HEK293 (cell line): ENCODE data around the gene MPG.

ENCODE experiments used
- CTCF ChIA-PET: fragments of 350-600 bp; formaldehyde crosslinking; extraction: SDS; loops from one replicate; lab custom pipeline; 2021; ENCODE audit warnings: antibody characterized with exemption; lab: Yijun Ruan, JAX
- POLR2A ChIA-PET: fragments of 300-600 bp; formaldehyde crosslinking; extraction: SDS; loops from one replicate; lab custom pipeline; 2020; ENCODE audit warnings: antibody characterized with exemption, inconsistent platforms; lab: Yijun Ruan, JAX
- H3K27ac ChIP-seq: fragments of 200-500 bp; sonication (Bioruptor generic); 2 replicates; pipeline ENCODE4 v1.5.1; 2014; ENCODE audit warnings: low read depth, low read length, control low read depth, inconsistent platforms; ENCODE audit errors: extremely low read depth
- H3K36me3 ChIP-seq, 2 experiments: fragments of 200-500 bp in 1 of 2; sonication (Bioruptor generic) in 1 of 2; 1 replicate in 1 of 2; 2 replicates in 1 of 2; pipeline ENCODE4 v1.5.1; 2014 to 2017; ENCODE audit warnings: inconsistent platforms in 2 of 2, low read length in 2 of 2; ENCODE audit not compliant: control insufficient read depth in 2 of 2, insufficient read depth in 1 of 2
- H3K4me1 ChIP-seq: fragments of 200-500 bp; sonication (Bioruptor generic); 2 replicates; pipeline ENCODE4 v1.5.1; 2014; ENCODE audit warnings: mild to moderate bottlenecking, low read length, inconsistent platforms; ENCODE audit not compliant: control insufficient read depth, insufficient read depth
- H3K4me3 ChIP-seq: 2 replicates; pipeline ENCODE4 v1.5.1; 2011; ENCODE audit warnings: low read depth, mild to moderate bottlenecking, control low read depth, low read length, moderate library complexity
- H3K9me3 ChIP-seq: fragments of 200-500 bp; sonication (Bioruptor generic); 2 replicates; pipeline ENCODE4 v1.5.1; 2014; ENCODE audit warnings: low read depth, low read length, inconsistent platforms; ENCODE audit not compliant: control insufficient read depth, insufficient read depth
- GLI2 ChIP-seq: fragments of 450-650 bp; formaldehyde crosslinking; IDR thresholded peaks from 2 replicates; pipeline ENCODE4; 2017; ENCODE audit warnings: missing biosample characterization, missing genetic modification characterization, low read depth, borderline replicate concordance
- GLI4 ChIP-seq: fragments of 450-650 bp; formaldehyde crosslinking; IDR thresholded peaks from 2 replicates; pipeline ENCODE4 v1.5.1; 2016; ENCODE audit warnings: missing biosample characterization, missing genetic modification characterization
- GLIS1 ChIP-seq: fragments of 450-650 bp; formaldehyde crosslinking; IDR thresholded peaks from 2 replicates; pipeline ENCODE4 v1.5.1; 2016; ENCODE audit warnings: missing biosample characterization, missing genetic modification characterization
- GLIS2 ChIP-seq: fragments of 450-650 bp; formaldehyde crosslinking; IDR thresholded peaks from 2 replicates; pipeline ENCODE4 v1.5.1; 2016; ENCODE audit warnings: missing biosample characterization, missing genetic modification characterization
- ZFP3 ChIP-seq: fragments of 450-650 bp; formaldehyde crosslinking; IDR thresholded peaks from 2 replicates; pipeline ENCODE4 v1.5.1; 2016; ENCODE audit warnings: low read depth, missing biosample characterization, missing genetic modification characterization
- ZNF133 ChIP-seq: fragments of 450-650 bp; formaldehyde crosslinking; IDR thresholded peaks from 2 replicates; pipeline ENCODE4 v1.5.1; 2016; ENCODE audit warnings: missing biosample characterization, missing genetic modification characterization
- ZNF146 ChIP-seq: fragments of 450-650 bp; formaldehyde crosslinking; IDR thresholded peaks from 2 replicates; pipeline ENCODE4 v1.5.1; 2016; ENCODE audit warnings: missing biosample characterization, missing genetic modification characterization
- ZNF2 ChIP-seq: fragments of 450-650 bp; formaldehyde crosslinking; IDR thresholded peaks from 2 replicates; pipeline ENCODE4 v1.5.1; 2016; ENCODE audit warnings: missing biosample characterization, missing genetic modification characterization
- ZNF266 ChIP-seq: fragments of 450-650 bp; formaldehyde crosslinking; IDR thresholded peaks from 2 replicates; pipeline ENCODE4 v1.5.1; 2016; ENCODE audit warnings: missing biosample characterization, missing genetic modification characterization, low read depth
- ZNF48 ChIP-seq: fragments of 450-650 bp; formaldehyde crosslinking; IDR thresholded peaks from 2 replicates; pipeline ENCODE4 v1.5.1; 2016; ENCODE audit warnings: missing biosample characterization, missing genetic modification characterization
- ZNF529 ChIP-seq: fragments of 450-650 bp; formaldehyde crosslinking; IDR thresholded peaks from 2 replicates; pipeline ENCODE4 v1.5.1; 2017; ENCODE audit warnings: missing genetic modification characterization, missing biosample characterization; ENCODE audit not compliant: insufficient replicate concordance
- ZNF544 ChIP-seq: fragments of 450-650 bp; formaldehyde crosslinking; IDR thresholded peaks from 2 replicates; pipeline ENCODE4 v1.5.0; 2017; ENCODE audit warnings: missing biosample characterization, missing genetic modification characterization
- ZNF558 ChIP-seq: fragments of 450-650 bp; formaldehyde crosslinking; IDR thresholded peaks from 2 replicates; pipeline ENCODE4 v1.5.1; 2016; ENCODE audit warnings: missing biosample characterization, missing genetic modification characterization
- ZNF585B ChIP-seq: fragments of 450-650 bp; formaldehyde crosslinking; IDR thresholded peaks from 2 replicates; pipeline ENCODE4 v1.5.1; 2016; ENCODE audit warnings: missing biosample characterization, missing genetic modification characterization
- ZNF626 ChIP-seq: fragments of 450-650 bp; sonication (Bioruptor Pico); formaldehyde crosslinking; IDR thresholded peaks from 2 replicates; pipeline ENCODE4 v1.5.1; 2018; ENCODE audit warnings: missing biosample characterization, missing genetic modification characterization, inconsistent platforms
- ZNF660 ChIP-seq: fragments of 450-650 bp; IDR thresholded peaks from 2 replicates; pipeline ENCODE4 v1.5.1; 2018; ENCODE audit warnings: missing biosample characterization, mild to moderate bottlenecking, missing genetic modification characterization
- ZNF664 ChIP-seq: fragments of 450-650 bp; formaldehyde crosslinking; IDR thresholded peaks from 2 replicates; pipeline ENCODE4 v1.5.1; 2016; ENCODE audit warnings: missing biosample characterization, missing genetic modification characterization
- ZNF670 ChIP-seq: fragments of 450-650 bp; formaldehyde crosslinking; IDR thresholded peaks from 2 replicates; pipeline ENCODE4 v1.5.1; 2016; ENCODE audit warnings: missing biosample characterization, missing genetic modification characterization, low read depth
- ZNF747 ChIP-seq: fragments of 450-650 bp; formaldehyde crosslinking; IDR thresholded peaks from 2 replicates; pipeline ENCODE4 v1.5.1; 2016; ENCODE audit warnings: missing biosample characterization, missing genetic modification characterization
- ZXDB ChIP-seq: fragments of 450-650 bp; formaldehyde crosslinking; IDR thresholded peaks from 2 replicates; pipeline ENCODE4 v1.5.1; 2016; ENCODE audit warnings: missing biosample characterization, missing genetic modification characterization
- TF ChIP-seq, protein P1 (sequence below): fragments of 450-650 bp; formaldehyde crosslinking; IDR thresholded peaks from 2 replicates; pipeline ENCODE4 v1.5.1; 2016; ENCODE audit warnings: missing biosample characterization, missing genetic modification characterization
- TF ChIP-seq, protein P2 (sequence below): fragments of 450-650 bp; formaldehyde crosslinking; IDR thresholded peaks from 2 replicates; pipeline ENCODE4 v1.5.1; 2016; ENCODE audit warnings: missing biosample characterization, missing genetic modification characterization
- TF ChIP-seq, protein P3 (sequence below): fragments of 450-650 bp; formaldehyde crosslinking; IDR thresholded peaks from 2 replicates; pipeline ENCODE4 v1.5.1; 2016; ENCODE audit warnings: missing biosample characterization, missing genetic modification characterization
- TF ChIP-seq, protein P4 (sequence below): fragments of 450-650 bp; formaldehyde crosslinking; IDR thresholded peaks from 2 replicates; pipeline ENCODE4 v1.5.0; 2017; ENCODE audit warnings: missing biosample characterization, missing genetic modification characterization, borderline replicate concordance
- TF ChIP-seq, protein P5 (sequence below): fragments of 450-650 bp; formaldehyde crosslinking; IDR thresholded peaks from 2 replicates; pipeline ENCODE4 v1.5.1; 2016; ENCODE audit warnings: missing biosample characterization, missing genetic modification characterization

Gene MPG

DNA sequence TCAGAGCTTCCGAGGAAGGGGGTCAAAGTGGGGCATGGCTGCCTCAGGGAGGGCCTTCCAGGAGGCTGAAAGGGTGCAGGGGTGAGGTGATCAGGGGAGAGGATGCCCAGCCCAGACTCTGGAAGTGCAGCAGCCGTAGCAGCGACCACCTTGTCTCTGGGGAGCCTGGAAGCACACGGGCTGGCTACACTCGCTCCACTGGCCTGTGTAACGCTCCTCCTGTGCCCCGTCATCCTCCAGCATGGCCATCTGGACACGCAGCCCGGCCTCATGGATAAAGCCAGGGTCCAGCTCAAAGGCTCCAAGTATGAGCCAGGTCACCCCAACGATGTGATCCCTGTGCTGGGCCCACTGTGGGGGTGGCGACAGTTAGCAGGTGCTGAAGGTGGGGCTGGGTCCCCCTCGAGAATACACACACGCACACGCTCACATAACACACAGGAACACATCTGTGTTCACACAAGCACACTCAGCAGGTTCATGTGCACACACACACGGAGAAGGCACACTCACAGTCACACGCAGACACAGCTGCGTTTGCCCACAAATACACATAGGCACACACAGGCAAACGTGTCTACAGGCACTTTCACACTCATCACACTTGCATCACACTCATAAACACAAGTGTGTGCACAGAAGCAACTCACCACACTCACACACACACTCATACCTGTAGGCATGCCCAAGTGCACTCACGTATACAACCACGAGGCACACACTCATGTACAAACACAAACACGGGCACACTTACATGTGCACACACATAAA lies 44.0 kb upstream of the MPG start (continued):
- no peak for TF ChIP-seq ZNF660 (tag by site-specific recombination)
- no peak for TF ChIP-seq GLI4 (tag by site-specific recombination)
- no peak for TF ChIP-seq ZNF48
- no peak for TF ChIP-seq GLIS2 (tag by site-specific recombination)
- TF ChIP-seq, protein P1, sequence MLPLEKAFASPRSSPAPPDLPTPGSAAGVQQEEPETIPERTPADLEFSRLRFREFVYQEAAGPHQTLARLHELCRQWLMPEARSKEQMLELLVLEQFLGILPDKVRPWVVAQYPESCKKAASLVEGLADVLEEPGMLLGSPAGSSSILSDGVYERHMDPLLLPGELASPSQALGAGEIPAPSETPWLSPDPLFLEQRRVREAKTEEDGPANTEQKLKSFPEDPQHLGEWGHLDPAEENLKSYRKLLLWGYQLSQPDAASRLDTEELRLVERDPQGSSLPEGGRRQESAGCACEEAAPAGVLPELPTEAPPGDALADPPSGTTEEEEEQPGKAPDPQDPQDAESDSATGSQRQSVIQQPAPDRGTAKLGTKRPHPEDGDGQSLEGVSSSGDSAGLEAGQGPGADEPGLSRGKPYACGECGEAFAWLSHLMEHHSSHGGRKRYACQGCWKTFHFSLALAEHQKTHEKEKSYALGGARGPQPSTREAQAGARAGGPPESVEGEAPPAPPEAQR: no peak

DNA sequence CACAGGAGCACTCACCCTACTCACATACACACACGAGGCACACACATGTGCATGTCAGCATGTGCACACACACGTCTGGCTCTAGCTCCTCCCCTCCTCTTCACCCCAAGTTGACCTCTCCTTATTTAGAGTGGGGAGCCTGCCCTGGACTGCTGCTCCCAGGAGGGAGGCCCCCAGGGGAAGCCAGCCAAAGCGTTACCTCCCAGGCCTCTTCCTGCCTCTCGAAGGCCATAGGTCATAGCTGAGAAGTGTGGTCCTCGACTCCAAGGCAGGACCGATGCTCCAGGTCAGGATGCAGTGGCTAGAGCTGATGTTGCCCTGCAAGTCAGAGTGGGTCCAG lies 43.4 kb upstream of the MPG start:
- ChIA-PET CTCF (no interaction called here), POLR2A (no interaction called here)
- Histone ChIP-seq H3K4me3 (no peak overlapping the region), H3K27ac (no peak overlapping the region), H3K9me3 (no peaks in the 10 kb centered on the region), H3K36me3 (peaks cover 0 to 17% of the 10 kb centered on the region in 2 experiments; a peak in 2 of 3 replicates), H3K4me1 (no peaks in the 10 kb centered on the region)
- TF ChIP-seq, protein P2, sequence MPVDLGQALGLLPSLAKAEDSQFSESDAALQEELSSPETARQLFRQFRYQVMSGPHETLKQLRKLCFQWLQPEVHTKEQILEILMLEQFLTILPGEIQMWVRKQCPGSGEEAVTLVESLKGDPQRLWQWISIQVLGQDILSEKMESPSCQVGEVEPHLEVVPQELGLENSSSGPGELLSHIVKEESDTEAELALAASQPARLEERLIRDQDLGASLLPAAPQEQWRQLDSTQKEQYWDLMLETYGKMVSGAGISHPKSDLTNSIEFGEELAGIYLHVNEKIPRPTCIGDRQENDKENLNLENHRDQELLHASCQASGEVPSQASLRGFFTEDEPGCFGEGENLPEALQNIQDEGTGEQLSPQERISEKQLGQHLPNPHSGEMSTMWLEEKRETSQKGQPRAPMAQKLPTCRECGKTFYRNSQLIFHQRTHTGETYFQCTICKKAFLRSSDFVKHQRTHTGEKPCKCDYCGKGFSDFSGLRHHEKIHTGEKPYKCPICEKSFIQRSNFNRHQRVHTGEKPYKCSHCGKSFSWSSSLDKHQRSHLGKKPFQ (tag by site-specific recombination): 0 out of 2 replicates have a peak, but pooled peaks have one; percentile 3
- TF ChIP-seq ZNF558 (tag by site-specific recombination) (no peak), ZNF585B (no peak), GLIS1 (tag by site-specific recombination) (peak; percentile 46)

DNA sequence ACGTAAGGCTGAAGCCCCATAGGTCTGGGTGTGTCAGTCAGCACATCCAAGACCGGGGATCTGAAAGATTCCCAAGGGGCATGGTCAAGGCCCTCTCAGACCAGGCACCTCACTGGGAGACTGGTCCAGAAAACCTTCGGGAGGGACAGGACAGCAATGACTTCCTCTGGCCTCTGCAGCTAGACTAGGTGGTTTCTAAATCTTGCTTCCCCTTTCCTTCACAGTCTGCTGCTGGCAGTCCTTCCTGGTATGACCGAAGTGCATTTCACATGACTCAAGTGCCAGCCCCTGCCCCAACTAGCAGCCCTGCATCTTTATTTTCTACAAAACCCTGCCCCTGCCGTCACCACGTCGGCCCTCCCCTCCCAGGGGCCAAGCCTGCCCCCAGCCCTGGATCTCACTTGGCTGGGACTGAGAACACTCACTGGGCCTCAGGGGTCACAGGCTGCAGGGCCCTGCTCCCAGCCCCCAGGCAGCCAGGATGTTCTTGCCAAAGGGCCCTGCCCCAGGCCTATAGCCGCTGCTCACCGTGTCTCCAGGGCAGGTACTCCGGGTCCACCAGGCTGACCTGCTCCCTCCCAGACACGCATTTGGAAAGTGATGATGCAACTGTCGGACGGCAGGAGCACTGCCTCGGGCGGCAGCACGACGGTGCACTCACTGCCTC lies 42.9 kb upstream of the MPG start:
- peaks cover 0 to 21% of the 10 kb centered on the region in 2 experiments; a peak in 2 of 3 replicates for H3K36me3 ChIP-seq
- ChIA-PET CTCF (no interaction called here), POLR2A (no interaction called here)
- H3K27ac ChIP-seq: no peak overlapping the region
- H3K4me1 ChIP-seq: no peaks in the 10 kb centered on the region
- no peak overlapping the region for H3K4me3 ChIP-seq
- H3K9me3 ChIP-seq: no peaks in the 10 kb centered on the region
- TF ChIP-seq ZNF2 (no peak), ZNF266 (no peak), ZFP3 (tag by site-specific recombination) (no peak), ZNF585B (no peak), ZXDB (tag by site-specific recombination) (no peak), ZNF146 (tag by site-specific recombination) (no peak), GLI2 (tag by site-specific recombination) (no peak), ZNF626 (tag by site-specific recombination) (no peak), ZNF664 (tag by site-specific recombination) (no peak), ZNF529 (no peak), ZNF670 (tag by site-specific recombination) (no peak), ZNF747 (tag by site-specific recombination) (no peak), ZNF544 (tag by site-specific recombination) (no peak), ZNF133 (tag by site-specific recombination) (no peak)
- TF ChIP-seq, protein P3, sequence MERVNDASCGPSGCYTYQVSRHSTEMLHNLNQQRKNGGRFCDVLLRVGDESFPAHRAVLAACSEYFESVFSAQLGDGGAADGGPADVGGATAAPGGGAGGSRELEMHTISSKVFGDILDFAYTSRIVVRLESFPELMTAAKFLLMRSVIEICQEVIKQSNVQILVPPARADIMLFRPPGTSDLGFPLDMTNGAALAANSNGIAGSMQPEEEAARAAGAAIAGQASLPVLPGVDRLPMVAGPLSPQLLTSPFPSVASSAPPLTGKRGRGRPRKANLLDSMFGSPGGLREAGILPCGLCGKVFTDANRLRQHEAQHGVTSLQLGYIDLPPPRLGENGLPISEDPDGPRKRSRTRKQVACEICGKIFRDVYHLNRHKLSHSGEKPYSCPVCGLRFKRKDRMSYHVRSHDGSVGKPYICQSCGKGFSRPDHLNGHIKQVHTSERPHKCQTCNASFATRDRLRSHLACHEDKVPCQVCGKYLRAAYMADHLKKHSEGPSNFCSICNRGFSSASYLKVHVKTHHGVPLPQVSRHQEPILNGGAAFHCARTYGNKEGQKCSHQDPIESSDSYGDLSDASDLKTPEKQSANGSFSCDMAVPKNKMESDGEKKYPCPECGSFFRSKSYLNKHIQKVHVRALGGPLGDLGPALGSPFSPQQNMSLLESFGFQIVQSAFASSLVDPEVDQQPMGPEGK (tag by site-specific recombination): no peak
- TF ChIP-seq, protein P4, sequence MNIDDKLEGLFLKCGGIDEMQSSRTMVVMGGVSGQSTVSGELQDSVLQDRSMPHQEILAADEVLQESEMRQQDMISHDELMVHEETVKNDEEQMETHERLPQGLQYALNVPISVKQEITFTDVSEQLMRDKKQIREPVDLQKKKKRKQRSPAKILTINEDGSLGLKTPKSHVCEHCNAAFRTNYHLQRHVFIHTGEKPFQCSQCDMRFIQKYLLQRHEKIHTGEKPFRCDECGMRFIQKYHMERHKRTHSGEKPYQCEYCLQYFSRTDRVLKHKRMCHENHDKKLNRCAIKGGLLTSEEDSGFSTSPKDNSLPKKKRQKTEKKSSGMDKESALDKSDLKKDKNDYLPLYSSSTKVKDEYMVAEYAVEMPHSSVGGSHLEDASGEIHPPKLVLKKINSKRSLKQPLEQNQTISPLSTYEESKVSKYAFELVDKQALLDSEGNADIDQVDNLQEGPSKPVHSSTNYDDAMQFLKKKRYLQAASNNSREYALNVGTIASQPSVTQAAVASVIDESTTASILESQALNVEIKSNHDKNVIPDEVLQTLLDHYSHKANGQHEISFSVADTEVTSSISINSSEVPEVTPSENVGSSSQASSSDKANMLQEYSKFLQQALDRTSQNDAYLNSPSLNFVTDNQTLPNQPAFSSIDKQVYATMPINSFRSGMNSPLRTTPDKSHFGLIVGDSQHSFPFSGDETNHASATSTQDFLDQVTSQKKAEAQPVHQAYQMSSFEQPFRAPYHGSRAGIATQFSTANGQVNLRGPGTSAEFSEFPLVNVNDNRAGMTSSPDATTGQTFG (tag by site-specific recombination): no peak
- TF ChIP-seq, protein P5, sequence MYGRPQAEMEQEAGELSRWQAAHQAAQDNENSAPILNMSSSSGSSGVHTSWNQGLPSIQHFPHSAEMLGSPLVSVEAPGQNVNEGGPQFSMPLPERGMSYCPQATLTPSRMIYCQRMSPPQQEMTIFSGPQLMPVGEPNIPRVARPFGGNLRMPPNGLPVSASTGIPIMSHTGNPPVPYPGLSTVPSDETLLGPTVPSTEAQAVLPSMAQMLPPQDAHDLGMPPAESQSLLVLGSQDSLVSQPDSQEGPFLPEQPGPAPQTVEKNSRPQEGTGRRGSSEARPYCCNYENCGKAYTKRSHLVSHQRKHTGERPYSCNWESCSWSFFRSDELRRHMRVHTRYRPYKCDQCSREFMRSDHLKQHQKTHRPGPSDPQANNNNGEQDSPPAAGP (tag by site-specific recombination): no peak
